ENCODE measurements around the gene FGF19.
"Not testable (repeated sequence)": the region's sequence is repeated elsewhere in the genome, so short reads cannot be mapped to it uniquely, and the experiment has no call there.

FGF19 gene

GRCh38 chr11:69705901-69706787 lies 2.3 kb upstream of the FGF19 start:
- no peak overlapping the region for H3K27ac Mint-ChIP-seq
- no peak for DNase-seq
- H3K27me3 Mint-ChIP-seq = peaks cover 76% of the 10 kb centered on the region
- H3K4me3 Mint-ChIP-seq = no peak overlapping the region
- H3K4me1 Mint-ChIP-seq = peaks cover 26% of the 10 kb centered on the region
- ATAC-seq = no peak
- no peaks in the 10 kb centered on the region for H3K9me3 Mint-ChIP-seq

GRCh38 chr11:69705351-69705811 lies 1.6 kb upstream of the FGF19 start:
- Mint-ChIP-seq H3K27ac (no peak overlapping the region), H3K9me3 (no peaks in the 10 kb centered on the region), H3K4me3 (peak overlapping the region in 1 of 2 donors; percentile 24), H3K27me3 (peaks cover 76% of the 10 kb centered on the region), H3K4me1 (peaks cover 31% of the 10 kb centered on the region)
- no peak for ATAC-seq
- no peak for DNase-seq

- H3K4me3 Mint-ChIP-seq = peak overlapping the region; percentile 64 to 76
These were observed 859 bp upstream of the FGF19 start for GRCh38 chr11:69704508-69705253.

GRCh38 chr11:69703453-69703767 lies 412 bp downstream of the FGF19 start:
- Mint-ChIP-seq H3K27me3 (peaks cover 88% of the 10 kb centered on the region), H3K4me3 (peak overlapping the region; percentile 22 to 42), H3K27ac (no peak overlapping the region), H3K9me3 (no peaks in the 10 kb centered on the region), H3K4me1 (peaks cover 31% of the 10 kb centered on the region)
- ATAC-seq = no peak
- no peak for DNase-seq

More at GRCh38 chr11:69704508-69705253, 859 bp upstream of the FGF19 start:
- DNase-seq (peak; percentile 25 to 34), ATAC-seq (peak; percentile 70)
- H3K9me3 Mint-ChIP-seq = no peaks in the 10 kb centered on the region
- H3K27me3 Mint-ChIP-seq = peaks cover 82% of the 10 kb centered on the region
- H3K4me1 Mint-ChIP-seq = peaks cover 31% of the 10 kb centered on the region
- peak overlapping the region in 1 of 2 donors; percentile 71 for H3K27ac Mint-ChIP-seq

- ATAC-seq = no peak
- Mint-ChIP-seq H3K4me3 (peak overlapping the region; percentile 22 to 42), H3K4me1 (peaks cover 31% of the 10 kb centered on the region), H3K27ac (no peak overlapping the region), H3K27me3 (peaks cover 91% of the 10 kb centered on the region), H3K9me3 (no peaks in the 10 kb centered on the region)
- no peak for DNase-seq
These were observed 911 bp downstream of the FGF19 start for GRCh38 chr11:69702769-69703452.

- H3K27ac Mint-ChIP-seq = no peak overlapping the region
- DNase-seq (no peak), ATAC-seq (no peak)
- peaks cover 31% of the 10 kb centered on the region for H3K4me1 Mint-ChIP-seq
- no peak overlapping the region for H3K4me3 Mint-ChIP-seq
- H3K27me3 Mint-ChIP-seq = peaks cover 90% of the 10 kb centered on the region
- H3K9me3 Mint-ChIP-seq = no peaks in the 10 kb centered on the region
These were observed 1.6 kb downstream of the FGF19 start for GRCh38 chr11:69702239-69702691.

- H3K4me1 Mint-ChIP-seq = peaks cover 23% of the 10 kb centered on the region
- H3K9me3 Mint-ChIP-seq = no peaks in the 10 kb centered on the region
- peaks cover 90% of the 10 kb centered on the region for H3K27me3 Mint-ChIP-seq
- no peak for DNase-seq
- no peak for ATAC-seq
- no peak overlapping the region for H3K27ac Mint-ChIP-seq
- no peak overlapping the region for H3K4me3 Mint-ChIP-seq
These were observed 3.3 kb downstream of the FGF19 start for GRCh38 chr11:69700278-69701140.

- H3K27ac Mint-ChIP-seq = peak overlapping the region in 1 of 2 donors; percentile 54
- DNase-seq = no peak
- H3K4me1 Mint-ChIP-seq = peaks cover 14% of the 10 kb centered on the region
- H3K27me3 Mint-ChIP-seq = peaks cover 87% of the 10 kb centered on the region
- no peaks in the 10 kb centered on the region for H3K9me3 Mint-ChIP-seq
- H3K4me3 Mint-ChIP-seq = no peak overlapping the region
- no peak for ATAC-seq
These were observed 4.6 kb downstream of the FGF19 start for GRCh38 chr11:69699213-69699612.

GRCh38 chr11:69698362-69698761 lies 5.5 kb downstream of the FGF19 start:
- Mint-ChIP-seq H3K4me3 (no peak overlapping the region), H3K4me1 (peaks cover 13% of the 10 kb centered on the region), H3K27ac (no peak overlapping the region), H3K27me3 (peaks cover 86% of the 10 kb centered on the region), H3K9me3 (no peaks in the 10 kb centered on the region)
- ATAC-seq (no peak), DNase-seq (no peak)

- ATAC-seq = no peak
- Mint-ChIP-seq H3K27ac (no peak overlapping the region), H3K9me3 (no peaks in the 10 kb centered on the region), H3K27me3 (peaks cover 84% of the 10 kb centered on the region), H3K4me3 (no peak overlapping the region), H3K4me1 (peaks cover 8% of the 10 kb centered on the region)
- DNase-seq = no peak
These were observed 6.0 kb downstream of the FGF19 start for GRCh38 chr11:69697861-69698260.

- H3K27me3 Mint-ChIP-seq = peaks cover 84% of the 10 kb centered on the region
- H3K4me1 Mint-ChIP-seq = peaks cover 5% of the 10 kb centered on the region
- ATAC-seq (no peak), DNase-seq (no peak)
- H3K9me3 Mint-ChIP-seq = peaks cover 0 to 3% of the 10 kb centered on the region in 2 donors
- H3K4me3 Mint-ChIP-seq = no peak overlapping the region
- no peak overlapping the region for H3K27ac Mint-ChIP-seq
These were observed 6.4 kb downstream of the FGF19 start for GRCh38 chr11:69697469-69697843.

- no peak for DNase-seq
- no peak for ATAC-seq
- Mint-ChIP-seq H3K4me1 (peaks cover 5% of the 10 kb centered on the region), H3K4me3 (no peak overlapping the region), H3K27ac (no peak overlapping the region), H3K27me3 (peaks cover 84% of the 10 kb centered on the region), H3K9me3 (peaks cover 0 to 8% of the 10 kb centered on the region in 2 donors)
These were observed 6.9 kb downstream of the FGF19 start for GRCh38 chr11:69696749-69697468.

GRCh38 chr11:69695995-69696394 lies 7.8 kb downstream of the FGF19 start:
- H3K4me1 Mint-ChIP-seq, DNase-seq, ATAC-seq, H3K27ac Mint-ChIP-seq, H3K4me3 Mint-ChIP-seq: not testable (repeated sequence)
- H3K9me3 Mint-ChIP-seq = peaks cover 0 to 11% of the 10 kb centered on the region in 2 donors
- H3K27me3 Mint-ChIP-seq = peaks cover 80% of the 10 kb centered on the region

- peaks cover 0 to 11% of the 10 kb centered on the region in 2 donors for H3K9me3 Mint-ChIP-seq
These were observed 8.2 kb downstream of the FGF19 start for GRCh38 chr11:69695581-69695980.

More at GRCh38 chr11:69695581-69695980, 8.2 kb downstream of the FGF19 start:
- H3K27me3 Mint-ChIP-seq = peaks cover 80% of the 10 kb centered on the region
- ATAC-seq (no peak), DNase-seq (no peak)
- no peak overlapping the region for H3K27ac Mint-ChIP-seq
- H3K4me3 Mint-ChIP-seq = no peak overlapping the region
- peaks cover 1% of the 10 kb centered on the region for H3K4me1 Mint-ChIP-seq
